HG03108 (cell line): ENCODE data around the gene SIN3B.

Experiments used
- ATAC-seq: cut with Tn5 transposase; IDR thresholded peaks from one replicate; pipeline ENCODE4 v1.9.1; 2021; ENCODE audit warnings: moderate library complexity; ENCODE audit not compliant: unreplicated experiment

The SIN3B gene

DNA sequence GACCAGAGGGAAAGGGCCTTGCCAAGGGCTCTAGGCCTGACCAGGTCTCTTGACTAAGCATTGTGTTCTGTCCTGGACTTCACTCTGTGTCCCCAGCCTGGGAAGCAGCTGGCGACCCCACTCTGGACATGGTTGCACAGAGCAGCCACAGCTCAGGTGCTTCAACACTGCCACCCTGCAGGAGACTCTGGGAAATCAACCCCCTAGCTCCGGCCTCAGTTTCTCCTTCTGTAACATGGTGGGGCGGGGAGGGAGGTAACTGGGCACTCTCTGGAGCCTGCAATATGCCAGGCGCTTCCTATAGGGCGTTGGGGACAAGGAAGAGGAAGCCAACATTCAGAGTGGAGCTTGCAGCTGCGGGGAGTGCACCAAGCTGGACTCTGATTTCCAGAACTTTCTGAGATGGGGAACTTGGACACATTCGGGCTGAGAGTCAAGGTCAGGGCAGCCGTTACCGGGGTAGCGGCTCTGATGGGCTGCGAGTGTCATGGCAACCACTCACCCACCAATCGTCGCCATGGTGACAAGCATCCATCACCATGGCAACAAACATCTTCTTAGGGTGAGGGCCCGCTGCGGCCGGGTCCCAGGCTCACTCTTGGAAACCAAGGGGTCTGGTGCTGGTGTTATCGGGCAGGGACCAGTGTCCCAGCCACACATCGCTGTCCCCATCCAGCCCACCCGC, 72.4 kb downstream of the SIN3B start:
- ATAC-seq: no peak

DNA sequence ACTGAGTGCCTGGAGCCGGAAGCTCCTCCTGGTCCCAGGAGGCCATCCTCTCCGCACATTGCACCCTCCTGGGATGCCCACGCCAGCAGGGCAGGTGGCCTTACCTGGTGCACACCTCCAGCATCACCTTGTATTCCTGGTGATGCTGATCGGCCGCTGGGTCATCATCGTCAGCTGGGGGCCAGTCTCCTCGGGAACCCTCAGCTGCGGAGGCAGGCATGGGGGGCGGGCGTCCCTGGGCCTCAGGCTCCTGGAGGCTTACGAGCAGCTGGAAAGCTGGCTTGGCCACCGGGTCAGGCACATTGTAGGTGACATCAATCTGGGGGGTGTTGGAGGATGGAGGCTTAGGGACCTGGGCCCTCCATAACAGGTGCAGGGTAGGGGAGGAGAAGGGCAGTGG, 73.3 kb downstream of the SIN3B start:
- ATAC-seq: no peak

GRCh38 chr19:16903347-16903746, 74.1 kb downstream of the SIN3B start:
- ATAC-seq: no peak

DNA sequence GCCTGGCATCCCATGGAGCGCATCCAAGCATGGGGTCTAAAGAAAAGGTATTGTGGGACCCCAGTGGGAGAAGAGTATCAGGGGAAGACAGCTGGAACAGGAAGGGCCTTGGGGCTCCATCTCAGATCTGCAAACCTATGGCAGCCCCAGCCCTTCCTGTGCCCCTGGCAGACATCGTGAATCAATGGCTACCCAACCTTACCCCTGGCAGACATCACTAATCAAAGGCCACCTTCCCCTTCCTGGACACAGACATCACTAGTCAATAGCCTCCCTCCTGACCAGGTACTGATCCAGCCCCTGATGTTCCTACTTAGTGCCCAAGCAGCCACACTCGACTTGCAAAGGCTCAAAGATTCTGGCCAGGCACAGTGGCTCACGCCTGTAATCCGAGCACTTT, 75.4 kb downstream of the SIN3B start:
- ATAC-seq: no peak

GRCh38 chr19:16908759-16909158, 79.6 kb downstream of the SIN3B start:
- no peak for ATAC-seq

- ATAC-seq: no peak
Observed at GRCh38 chr19:16911046-16911445, 81.8 kb downstream of the SIN3B start.

DNA sequence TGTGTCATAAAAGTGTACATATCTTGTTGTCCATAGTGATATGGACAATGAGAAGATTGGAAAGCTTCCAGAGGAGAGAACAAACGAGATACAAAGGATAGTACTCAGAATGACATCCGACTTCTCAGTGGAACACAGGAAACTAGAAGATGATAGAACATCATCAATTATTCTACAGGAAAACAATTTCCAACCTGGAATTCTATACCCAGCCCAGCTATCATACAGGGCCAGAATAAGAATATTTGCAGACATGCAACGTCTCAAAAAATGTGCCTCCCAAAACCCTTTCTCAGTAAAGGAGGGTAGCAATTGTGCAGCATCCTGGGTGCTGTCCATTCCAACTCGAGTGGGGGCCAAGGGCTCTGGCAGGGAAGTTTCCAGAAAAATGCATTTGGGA, 83.6 kb downstream of the SIN3B start:
- no peak for ATAC-seq

GRCh38 chr19:16914421-16914820, 85.2 kb downstream of the SIN3B start:
- ATAC-seq: no peak

GRCh38 chr19:16915135-16915534, 85.9 kb downstream of the SIN3B start:
- ATAC-seq: no peak

DNA sequence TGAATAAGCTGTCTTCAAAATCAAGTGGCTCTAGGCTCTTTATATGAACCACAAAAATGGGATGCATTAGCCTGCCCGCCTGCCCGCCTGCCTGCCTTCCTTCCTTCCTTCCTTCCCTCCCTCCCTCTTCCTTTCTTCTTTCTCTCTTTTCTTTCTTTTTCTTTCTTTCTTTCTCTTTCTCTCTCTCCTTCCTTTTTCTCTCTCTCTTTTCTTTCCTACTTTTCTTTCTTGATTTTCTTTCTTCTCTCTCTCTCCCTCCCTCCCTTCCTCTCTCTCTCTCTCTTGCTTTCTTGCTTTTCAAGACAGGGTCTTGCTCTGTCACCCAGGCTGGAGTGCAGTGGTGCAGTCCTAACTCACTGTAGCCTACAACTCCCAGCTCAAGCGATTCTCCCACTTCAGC, 86.5 kb downstream of the SIN3B start:
- ATAC-seq: no peak

- no peak for ATAC-seq
Observed at GRCh38 chr19:16917401-16917800, 88.2 kb downstream of the SIN3B start.

DNA sequence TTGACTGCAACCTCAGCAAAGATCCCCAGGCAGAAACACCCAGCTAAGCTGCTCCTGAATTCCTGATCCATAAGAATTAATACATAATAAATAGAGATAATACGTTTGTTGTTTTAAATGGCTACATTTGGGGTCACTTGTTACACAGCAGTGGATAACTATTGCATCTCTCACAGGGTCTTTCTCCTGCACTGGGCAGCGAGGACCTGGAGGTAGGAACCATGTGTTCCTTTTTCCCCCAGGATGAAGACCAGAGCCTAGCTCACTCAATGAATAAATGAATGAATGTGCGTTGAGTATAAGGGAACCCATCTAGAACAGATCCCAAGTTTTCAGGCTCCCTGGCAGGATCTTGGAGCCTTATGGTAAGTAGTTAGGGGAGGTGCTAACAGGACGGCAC, 90.3 kb downstream of the SIN3B start:
- ATAC-seq: no peak

DNA sequence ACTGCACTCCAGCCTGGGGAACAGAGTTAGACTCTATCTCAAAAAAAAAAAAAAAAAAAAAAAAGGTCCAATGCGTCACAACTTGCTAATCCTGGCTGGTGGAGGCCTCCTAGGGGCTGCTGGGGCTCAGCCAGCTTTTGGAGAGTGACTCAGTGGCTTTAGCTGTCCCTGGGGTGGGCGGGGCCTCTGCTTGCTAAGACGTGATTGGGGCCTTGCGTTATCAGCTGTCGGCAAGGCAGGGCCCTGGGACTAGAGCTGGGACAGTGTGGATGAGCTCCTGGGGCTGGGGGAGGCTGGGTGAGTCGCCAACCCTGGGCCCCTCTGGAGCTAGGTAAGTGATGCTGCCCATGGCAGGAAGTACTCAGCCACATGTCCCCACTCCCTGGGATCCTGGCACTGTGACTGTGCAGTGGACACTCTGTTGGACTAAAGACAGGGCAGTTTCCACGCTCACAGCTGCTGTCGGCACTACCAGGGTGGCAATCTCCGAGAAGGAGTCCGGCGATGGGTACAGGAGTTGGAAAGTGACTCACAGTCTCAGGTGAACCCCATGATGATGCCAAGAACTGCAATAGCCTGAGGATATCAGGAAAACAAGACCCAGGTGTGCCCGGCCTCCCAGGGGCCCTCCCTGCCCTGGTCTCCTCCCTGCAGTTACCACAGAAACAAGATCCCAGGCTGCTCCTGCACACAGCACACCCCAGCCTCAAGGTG, 91.8 kb downstream of the SIN3B start:
- ATAC-seq: no peak

DNA sequence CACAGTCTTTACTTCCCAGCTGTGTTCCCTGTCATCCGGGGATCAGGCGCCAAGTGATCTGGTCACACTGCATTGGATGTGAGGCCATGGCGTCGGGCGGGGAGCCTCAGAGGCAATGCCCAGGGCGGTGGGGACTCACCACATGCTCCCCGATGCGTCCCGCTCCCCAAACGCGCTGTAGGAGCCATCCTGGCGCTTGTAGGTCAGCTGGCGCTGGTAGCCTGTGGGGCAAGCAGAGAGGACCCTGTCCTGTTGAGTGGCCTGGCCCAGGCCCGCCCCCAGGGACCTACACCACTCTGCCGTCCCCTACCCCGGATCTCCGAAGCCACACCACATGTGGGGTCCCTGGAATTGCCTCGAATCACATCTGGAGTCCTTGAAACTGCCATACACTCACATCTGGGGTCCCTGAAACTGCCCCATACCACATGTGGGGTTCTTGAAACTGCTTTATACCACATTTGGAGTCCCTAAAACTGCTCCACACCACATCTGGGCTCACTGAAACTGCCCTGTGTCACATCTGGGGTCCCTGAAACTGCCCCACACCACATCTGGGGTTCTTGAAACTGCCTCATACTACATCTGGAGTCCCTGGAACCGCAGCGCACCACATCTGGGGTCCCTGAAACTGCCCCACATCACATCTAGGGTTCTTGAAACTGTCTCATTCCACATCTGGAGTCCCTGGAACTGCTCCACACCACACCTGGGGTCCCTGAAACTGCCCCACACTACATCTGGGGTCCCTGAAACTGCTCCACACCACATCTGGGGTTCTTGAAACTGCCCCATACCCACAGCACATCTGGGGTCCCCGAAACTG, 92.8 kb downstream of the SIN3B start:
- ATAC-seq: no peak

DNA sequence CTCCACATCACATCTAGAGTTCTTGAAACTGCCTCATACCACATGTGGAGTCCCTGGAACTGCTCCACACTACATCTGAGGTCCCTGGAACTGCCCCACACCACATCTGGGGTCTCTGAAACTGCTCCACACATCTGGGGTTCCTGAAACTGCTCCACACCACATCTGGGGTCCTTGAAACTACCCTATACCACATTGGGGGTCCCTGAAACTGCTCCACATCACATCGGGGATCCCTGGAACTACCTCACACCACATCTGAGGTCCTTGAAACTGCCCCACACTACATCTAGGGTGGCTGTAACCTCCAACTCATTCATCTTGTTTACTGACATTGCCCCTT, 93.4 kb downstream of the SIN3B start:
- ATAC-seq: no peak

GRCh38 chr19:16922949-16923348, 93.8 kb downstream of the SIN3B start:
- ATAC-seq: no peak

DNA sequence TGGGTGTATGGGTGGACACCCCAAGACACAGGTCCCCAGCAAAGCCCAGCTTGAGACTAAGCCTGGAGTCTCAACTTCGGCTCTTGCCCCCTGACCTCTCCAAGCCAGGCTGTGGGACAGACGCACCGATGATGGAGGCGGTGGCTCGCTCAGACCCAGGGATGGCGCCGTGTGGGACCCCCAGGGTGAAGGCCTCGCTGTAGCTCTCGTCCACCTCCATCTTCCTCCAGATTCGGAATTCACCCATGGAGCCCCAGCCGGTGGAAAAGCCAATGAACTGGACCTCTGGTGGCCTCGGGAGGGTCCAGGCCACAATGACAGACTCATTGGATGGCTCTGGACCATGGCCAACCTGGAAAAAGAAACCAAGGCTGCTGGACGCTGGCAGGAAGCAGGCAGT, 98.7 kb downstream of the SIN3B start:
- no peak for ATAC-seq

GRCh38 chr19:16928351-16928750, 99.2 kb downstream of the SIN3B start:
- no peak for ATAC-seq

DNA sequence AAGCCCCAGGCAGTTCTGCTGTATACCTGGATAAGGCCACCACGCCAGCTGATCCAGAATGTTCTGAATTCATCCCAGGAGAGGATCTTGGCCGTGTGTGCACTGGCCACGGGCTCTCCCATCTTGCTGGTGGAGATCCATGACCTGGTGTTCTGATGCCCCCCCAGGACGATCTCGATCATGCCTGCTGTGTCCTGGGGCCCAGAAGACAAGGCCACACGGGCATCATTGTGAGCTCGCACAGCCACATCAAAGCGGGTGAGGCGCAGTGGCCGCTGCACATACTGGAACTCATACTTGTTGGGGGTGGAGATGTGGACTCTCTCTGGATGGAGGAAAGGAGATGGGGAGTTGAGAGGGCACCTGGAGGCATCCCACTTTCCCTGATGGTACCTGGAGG, 99.7 kb downstream of the SIN3B start:
- no peak for ATAC-seq
